ENCODE measurements around the gene DNA2.
A peak's percentile ranks its signal among the peaks of the same experiment; 100 is the strongest.

DNA2 gene

DNA sequence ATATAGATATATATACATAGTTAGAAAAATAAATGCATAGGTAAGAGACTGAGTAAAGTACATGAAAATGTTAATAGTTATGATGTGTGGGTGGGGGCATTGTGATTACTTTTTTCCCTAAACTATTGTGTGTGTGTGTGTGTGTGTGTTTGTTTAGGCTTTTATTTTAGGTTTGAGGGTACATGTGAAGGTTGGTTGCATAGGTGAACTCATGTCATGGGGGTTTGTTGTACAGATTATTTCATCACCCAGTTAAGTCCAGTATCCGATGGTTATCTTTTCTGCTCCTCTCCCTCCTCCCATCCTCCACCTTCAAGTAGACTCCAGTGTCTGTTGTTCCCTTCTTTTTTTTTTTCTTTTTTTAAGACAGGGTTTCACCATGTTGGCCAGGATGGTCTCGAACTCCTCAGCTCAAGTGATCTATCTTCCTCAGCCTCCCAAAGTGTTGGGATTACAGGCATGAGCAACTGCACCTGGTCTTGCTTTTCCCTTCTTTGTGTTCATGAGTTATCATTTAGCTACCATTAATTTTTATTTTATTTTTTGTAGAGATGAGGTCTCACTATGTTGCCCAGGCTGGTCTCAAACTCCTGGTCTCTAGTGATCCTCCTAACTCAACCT lies 62.8 kb downstream of the DNA2 start:
- Histone ChIP-seq H3K9me2 (ENCODE audit: low read depth, low read length) (no peaks in the 10 kb centered on the region), H4K20me1 (ENCODE audit: insufficient read depth, low read length) (no peaks in the 10 kb centered on the region), H3K4me1 (ENCODE audit: insufficient read depth, low read length, severe bottlenecking) (peaks cover 23% of the 10 kb centered on the region), H3K4me2 (ENCODE audit: low read length) (no peak overlapping the region), H3K4me3 (ENCODE audit: low read depth, low read length, poor library complexity, severe bottlenecking) (no peak overlapping the region), H3K9ac (ENCODE audit: low read length) (no peak overlapping the region), H3F3A (ENCODE audit: insufficient read depth, low read length) (peaks cover 5% of the 10 kb centered on the region; the same call in 1 of the 2 replicates), H3K9me3 (ENCODE audit: low read length) (no peaks in the 10 kb centered on the region), H2AFZ (ENCODE audit: low read length) (no peak overlapping the region), H3K36me3 (ENCODE audit: insufficient read depth, low read length) (no peaks in the 10 kb centered on the region), H3K27ac (ENCODE audit: low read depth, low read length, poor library complexity, severe bottlenecking) (no peak overlapping the region), H3K79me2 (ENCODE audit: insufficient read depth, low read length) (peaks cover 16% of the 10 kb centered on the region; the same call in 1 of the 2 replicates), H3K27me3 (ENCODE audit: insufficient read depth, low read length) (no peaks in the 10 kb centered on the region)
- no peak for TF ChIP-seq EZH2 (IDR thresholded peaks at IDR 0.05; ENCODE audit: borderline replicate concordance, low read length)
- TF ChIP-seq, protein P1, sequence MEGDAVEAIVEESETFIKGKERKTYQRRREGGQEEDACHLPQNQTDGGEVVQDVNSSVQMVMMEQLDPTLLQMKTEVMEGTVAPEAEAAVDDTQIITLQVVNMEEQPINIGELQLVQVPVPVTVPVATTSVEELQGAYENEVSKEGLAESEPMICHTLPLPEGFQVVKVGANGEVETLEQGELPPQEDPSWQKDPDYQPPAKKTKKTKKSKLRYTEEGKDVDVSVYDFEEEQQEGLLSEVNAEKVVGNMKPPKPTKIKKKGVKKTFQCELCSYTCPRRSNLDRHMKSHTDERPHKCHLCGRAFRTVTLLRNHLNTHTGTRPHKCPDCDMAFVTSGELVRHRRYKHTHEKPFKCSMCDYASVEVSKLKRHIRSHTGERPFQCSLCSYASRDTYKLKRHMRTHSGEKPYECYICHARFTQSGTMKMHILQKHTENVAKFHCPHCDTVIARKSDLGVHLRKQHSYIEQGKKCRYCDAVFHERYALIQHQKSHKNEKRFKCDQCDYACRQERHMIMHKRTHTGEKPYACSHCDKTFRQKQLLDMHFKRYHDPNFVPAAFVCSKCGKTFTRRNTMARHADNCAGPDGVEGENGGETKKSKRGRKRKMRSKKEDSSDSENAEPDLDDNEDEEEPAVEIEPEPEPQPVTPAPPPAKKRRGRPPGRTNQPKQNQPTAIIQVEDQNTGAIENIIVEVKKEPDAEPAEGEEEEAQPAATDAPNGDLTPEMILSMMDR (IDR thresholded peaks at IDR 0.05; ENCODE audit: low read length): no peak

- peak within 1 kb of the TSS; percentile 79 for H3K4me3 ChIP-seq (ENCODE audit: low read depth, low read length, poor library complexity, severe bottlenecking)
- peaks cover 23% of the 10 kb centered on the region for H3K4me1 ChIP-seq (ENCODE audit: insufficient read depth, low read length, severe bottlenecking)
- peak within 1 kb of the TSS; percentile 45 for H3K27ac ChIP-seq (ENCODE audit: low read depth, low read length, poor library complexity, severe bottlenecking)
- peaks cover 5% of the 10 kb centered on the region; the same call in 1 of the 2 replicates for H3F3A ChIP-seq (ENCODE audit: insufficient read depth, low read length)
- no peaks in the 10 kb centered on the region for H4K20me1 ChIP-seq (ENCODE audit: insufficient read depth, low read length)
- no peaks in the 10 kb centered on the region for H3K9me3 ChIP-seq (ENCODE audit: low read length)
- TF ChIP-seq, protein P1 (IDR thresholded peaks at IDR 0.05; ENCODE audit: low read length): no peak; the same call in 1 of the 2 replicates
- TF ChIP-seq EZH2 (IDR thresholded peaks at IDR 0.05; ENCODE audit: borderline replicate concordance, low read length): no peak
- H3K36me3 ChIP-seq (ENCODE audit: insufficient read depth, low read length): no peaks in the 10 kb centered on the region
- H3K9me2 ChIP-seq (ENCODE audit: low read depth, low read length): no peaks in the 10 kb centered on the region
- peak within 1 kb of the TSS; percentile 85 for H3K9ac ChIP-seq (ENCODE audit: low read length)
- H3K4me2 ChIP-seq (ENCODE audit: low read length): peak within 1 kb of the TSS; percentile 95
- peaks cover 16% of the 10 kb centered on the region; the same call in 1 of the 2 replicates for H3K79me2 ChIP-seq (ENCODE audit: insufficient read depth, low read length)
- H2AFZ ChIP-seq (ENCODE audit: low read length): peak within 1 kb of the TSS; percentile 15; the same call in 1 of the 2 replicates
- no peaks in the 10 kb centered on the region for H3K27me3 ChIP-seq (ENCODE audit: insufficient read depth, low read length)
Observed at GRCh38 chr10:68406815-68407548, 64.8 kb downstream of the DNA2 start, which contains the start of gene RUFY2. Gene RUFY2, minus strand, starts transcription at chr10:68407277. Its CDS starts 88 bp downstream, at chr10:68407189.

- H3K9me2 ChIP-seq (ENCODE audit: low read depth, low read length): no peaks in the 10 kb centered on the region
- TF ChIP-seq, protein P1 (IDR thresholded peaks at IDR 0.05; ENCODE audit: low read length): no peak
- no peak for TF ChIP-seq EZH2 (IDR thresholded peaks at IDR 0.05; ENCODE audit: borderline replicate concordance, low read length)
- H3K4me2 ChIP-seq (ENCODE audit: low read length): peak overlapping the region; percentile 95
- H3K27me3 ChIP-seq (ENCODE audit: insufficient read depth, low read length): no peaks in the 10 kb centered on the region
- H3K27ac ChIP-seq (ENCODE audit: low read depth, low read length, poor library complexity, severe bottlenecking): peak overlapping the region; percentile 33
- H3K9me3 ChIP-seq (ENCODE audit: low read length): no peaks in the 10 kb centered on the region
- H4K20me1 ChIP-seq (ENCODE audit: insufficient read depth, low read length): no peaks in the 10 kb centered on the region
- H3K9ac ChIP-seq (ENCODE audit: low read length): peak overlapping the region; percentile 85
- peaks cover 16% of the 10 kb centered on the region; the same call in 1 of the 2 replicates for H3K79me2 ChIP-seq (ENCODE audit: insufficient read depth, low read length)
- peak overlapping the region; percentile 79 for H3K4me3 ChIP-seq (ENCODE audit: low read depth, low read length, poor library complexity, severe bottlenecking)
- peaks cover 23% of the 10 kb centered on the region for H3K4me1 ChIP-seq (ENCODE audit: insufficient read depth, low read length, severe bottlenecking)
- H3K36me3 ChIP-seq (ENCODE audit: insufficient read depth, low read length): no peaks in the 10 kb centered on the region
- no peak overlapping the region for H2AFZ ChIP-seq (ENCODE audit: low read length)
- peaks cover 5% of the 10 kb centered on the region; the same call in 1 of the 2 replicates for H3F3A ChIP-seq (ENCODE audit: insufficient read depth, low read length)
Observed at GRCh38 chr10:68406111-68406814, 65.5 kb downstream of the DNA2 start.
